Body of pancreas (tissue), 4 donors: ENCODE measurements around the gene KCTD15.

ENCODE experiments used
- CTCF ChIP-seq, 7 experiments: fragments of 450-650 bp in 4 of 7; fragments of 200-600 bp in 3 of 7; sonication (generic) in 3 of 7; IDR thresholded peaks; one replicate each; pipeline ENCODE4 v1.5.1; 2016 to 2019; ENCODE audit warnings: antibody characterized with exemption in 7 of 7
- POLR2A ChIP-seq, 3 donors: fragments of 450-650 bp; IDR thresholded peaks; one replicate each; pipeline ENCODE4 v1.6.1; 2016; ENCODE audit warnings: antibody characterized with exemption in 3 of 3, mild to moderate bottlenecking in 2 of 3

- TF ChIP-seq POLR2A (IDR thresholded peaks at IDR 0.05) (no peak), CTCF (IDR thresholded peaks at IDR 0.05) (no peak)
Measured at GRCh38 chr19:33747273-33747672, 49.4 kb upstream of the KCTD15 start.
